Uterus (tissue), 4 donors: ENCODE data around the gene ADARB2. TPM values are rescaled to one million over a fixed set of nuclear protein-coding genes. Genes with fewer than 3 reads are reported as not detected.

Source experiments
- DNase-seq, 2 donors: peaks; one replicate each; pipeline ENCODE4 v3.0.0-alpha.2; 2019 to 2020
- H3K27ac ChIP-seq, 2 donors: fragments of 200-600 bp; sonication (generic); 1 replicate in 1 of 2; 2 replicates in 1 of 2; pipeline ENCODE4 v1.5.1; 2016 to 2018
- H3K27me3 ChIP-seq, 2 donors: fragments of 200-600 bp; sonication (generic); one replicate each; pipeline ENCODE4 v1.5.1; 2018 to 2019; ENCODE audit warnings: control low read depth in 1 of 2
- H3K36me3 ChIP-seq, 2 donors: fragments of 200-600 bp; sonication (generic); one replicate each; pipeline ENCODE4 v1.5.1; 2019; ENCODE audit warnings: control low read depth in 1 of 2
- H3K4me1 ChIP-seq, 2 donors: fragments of 200-600 bp; sonication (generic); one replicate each; pipeline ENCODE4 v1.5.1; 2018 to 2019; ENCODE audit warnings: control low read depth in 1 of 2
- H3K4me3 ChIP-seq, 2 donors: fragments of 200-600 bp; sonication (generic); 1 replicate in 1 of 2; 2 replicates in 1 of 2; pipeline ENCODE4 v1.5.1; 2018 to 2019; ENCODE audit warnings: mild to moderate bottlenecking in 1 of 2
- H3K9me3 ChIP-seq, 2 donors: fragments of 200-600 bp; sonication (generic); one replicate each; pipeline ENCODE4 v1.5.1; 2019; ENCODE audit warnings: control low read depth in 1 of 2
- CTCF ChIP-seq, 4 experiments: fragments of 200-600 bp in 2 of 4; fragments of 450-650 bp in 2 of 4; sonication (generic) in 2 of 4; IDR thresholded peaks; one replicate each; pipeline ENCODE4 v1.5.1; 2016 to 2019; ENCODE audit warnings: antibody characterized with exemption in 4 of 4, mild to moderate bottlenecking in 2 of 4, moderate library complexity in 1 of 4
- POLR2A ChIP-seq, 2 donors: fragments of 450-650 bp; IDR thresholded peaks; one replicate each; pipeline ENCODE4 v1.6.1; 2016; ENCODE audit warnings: antibody characterized with exemption in 2 of 2, mild to moderate bottlenecking in 1 of 2, moderate library complexity in 1 of 2
- intact Hi-C: fragments of 100-400 bp; cut with DNase I; formaldehyde crosslinking; loops from one replicate; pipeline ENCODE4 v1.15.1; 2023; ENCODE audit warnings: low total_unique reads
- total RNA-seq, 4 donors: library from RNA; depleted of rRNA in 3 of 4; stranded (reverse); fragments of >200 nt in 3 of 4; gene quantifications; one replicate each; pipeline versions ENCODE4 v1.1.0 to v1.2.4, GENCODE V29; 2014 to 2023
- donor health status: DM: yes; HTN: yes; CAD: no.

The ADARB2 gene
- total RNA-seq, 4 donors from 2014 or later = 0.76 to 2.6 (median 2.0) TPM; not detected in 1

GRCh38 chr10:1597370-1598146 is 139.8 kb downstream of the ADARB2 start:
- intact Hi-C loops = no loop called here
- no peaks in the 10 kb centered on the region for H3K4me1 ChIP-seq
- no peaks in the 10 kb centered on the region for H3K27me3 ChIP-seq
- H3K4me3 ChIP-seq = no peak overlapping the region
- H3K9me3 ChIP-seq = no peaks in the 10 kb centered on the region
- H3K36me3 ChIP-seq = no peaks in the 10 kb centered on the region
- H3K27ac ChIP-seq = no peak overlapping the region
- no peak for DNase-seq
- no peak for TF ChIP-seq POLR2A (IDR thresholded peaks at IDR 0.05)

GRCh38 chr10:1596482-1597099 is 140.7 kb downstream of the ADARB2 start:
- DNase-seq = no peak
- H3K4me3 ChIP-seq = no peak overlapping the region
- no peak for TF ChIP-seq CTCF (IDR thresholded peaks at IDR 0.05)
- TF ChIP-seq POLR2A (IDR thresholded peaks at IDR 0.05) = no peak
- H3K9me3 ChIP-seq = no peaks in the 10 kb centered on the region
- intact Hi-C loops = no loop called here
- H3K27ac ChIP-seq = no peak overlapping the region
- H3K36me3 ChIP-seq = no peaks in the 10 kb centered on the region
- H3K4me1 ChIP-seq = no peaks in the 10 kb centered on the region
- H3K27me3 ChIP-seq = no peaks in the 10 kb centered on the region

GRCh38 chr10:1595726-1596125 is 141.6 kb downstream of the ADARB2 start:
- intact Hi-C loops = no loop called here
- Histone ChIP-seq H3K4me3 (no peak overlapping the region), H3K4me1 (no peaks in the 10 kb centered on the region), H3K27ac (no peak overlapping the region), H3K27me3 (no peaks in the 10 kb centered on the region), H3K9me3 (no peaks in the 10 kb centered on the region), H3K36me3 (no peaks in the 10 kb centered on the region)
- no peak for DNase-seq
- TF ChIP-seq CTCF (IDR thresholded peaks at IDR 0.05) = no peak
- TF ChIP-seq POLR2A (IDR thresholded peaks at IDR 0.05) = no peak

- no peak for DNase-seq
- Histone ChIP-seq H3K36me3 (no peaks in the 10 kb centered on the region), H3K4me1 (no peaks in the 10 kb centered on the region), H3K27ac (no peak overlapping the region), H3K9me3 (no peaks in the 10 kb centered on the region), H3K27me3 (no peaks in the 10 kb centered on the region), H3K4me3 (no peak overlapping the region)
- TF ChIP-seq POLR2A (IDR thresholded peaks at IDR 0.05) (no peak), CTCF (IDR thresholded peaks at IDR 0.05) (no peak)
- intact Hi-C loops = no loop called here
These were observed 142.1 kb downstream of the ADARB2 start for GRCh38 chr10:1595242-1595600.

GRCh38 chr10:1594372-1595241 is 142.7 kb downstream of the ADARB2 start:
- no peak for DNase-seq
- no peaks in the 10 kb centered on the region for H3K36me3 ChIP-seq
- intact Hi-C loops = no loop called here
- TF ChIP-seq CTCF (IDR thresholded peaks at IDR 0.05) (no peak), POLR2A (IDR thresholded peaks at IDR 0.05) (no peak)
- no peaks in the 10 kb centered on the region for H3K9me3 ChIP-seq
- H3K4me1 ChIP-seq = no peaks in the 10 kb centered on the region
- H3K4me3 ChIP-seq = no peak overlapping the region
- H3K27ac ChIP-seq = no peak overlapping the region
- H3K27me3 ChIP-seq = no peaks in the 10 kb centered on the region
